Duodenal mucosa (tissue), 2 donors: Measurements from ENCODE around the gene MYO1F.
"Not testable (repeated sequence)": the region's sequence is repeated elsewhere in the genome, so short reads cannot be mapped to it uniquely, and the experiment has no call there.

Experiments
- H3K27ac ChIP-seq: one replicate; pipeline ENCODE4 v1.7.0; 2013; ENCODE audit warnings: low read depth, low read length
- H3K27me3 ChIP-seq, 2 donors: one replicate each; pipeline ENCODE4 v1.7.0; 2013; ENCODE audit warnings: low read length in 2 of 2, control low read depth in 1 of 2; ENCODE audit not compliant: insufficient read depth in 2 of 2, control insufficient read depth in 1 of 2
- H3K36me3 ChIP-seq, 2 donors: one replicate each; pipeline ENCODE4 v1.7.0; 2013; ENCODE audit warnings: low read length in 2 of 2, control low read depth in 1 of 2; ENCODE audit not compliant: insufficient read depth in 2 of 2, control insufficient read depth in 1 of 2
- H3K4me1 ChIP-seq, 2 donors: one replicate each; pipeline ENCODE4 v1.7.0; 2013; ENCODE audit warnings: low read length in 2 of 2, control low read depth in 1 of 2; ENCODE audit not compliant: insufficient read depth in 2 of 2, control insufficient read depth in 1 of 2
- H3K4me3 ChIP-seq, 2 donors: one replicate each; pipeline ENCODE4 v1.7.0; 2013; ENCODE audit warnings: low read length in 2 of 2, low read depth in 1 of 2
- H3K9ac ChIP-seq, 2 donors: one replicate each; pipeline ENCODE4 v1.7.0; 2013; ENCODE audit warnings: low read length in 2 of 2, low read depth in 1 of 2
- H3K9me3 ChIP-seq, 2 donors: one replicate each; pipeline ENCODE4 v1.7.0; 2013; ENCODE audit warnings: low read length in 2 of 2, control low read depth in 1 of 2; ENCODE audit not compliant: control insufficient read depth in 1 of 2

MYO1F gene

DNA sequence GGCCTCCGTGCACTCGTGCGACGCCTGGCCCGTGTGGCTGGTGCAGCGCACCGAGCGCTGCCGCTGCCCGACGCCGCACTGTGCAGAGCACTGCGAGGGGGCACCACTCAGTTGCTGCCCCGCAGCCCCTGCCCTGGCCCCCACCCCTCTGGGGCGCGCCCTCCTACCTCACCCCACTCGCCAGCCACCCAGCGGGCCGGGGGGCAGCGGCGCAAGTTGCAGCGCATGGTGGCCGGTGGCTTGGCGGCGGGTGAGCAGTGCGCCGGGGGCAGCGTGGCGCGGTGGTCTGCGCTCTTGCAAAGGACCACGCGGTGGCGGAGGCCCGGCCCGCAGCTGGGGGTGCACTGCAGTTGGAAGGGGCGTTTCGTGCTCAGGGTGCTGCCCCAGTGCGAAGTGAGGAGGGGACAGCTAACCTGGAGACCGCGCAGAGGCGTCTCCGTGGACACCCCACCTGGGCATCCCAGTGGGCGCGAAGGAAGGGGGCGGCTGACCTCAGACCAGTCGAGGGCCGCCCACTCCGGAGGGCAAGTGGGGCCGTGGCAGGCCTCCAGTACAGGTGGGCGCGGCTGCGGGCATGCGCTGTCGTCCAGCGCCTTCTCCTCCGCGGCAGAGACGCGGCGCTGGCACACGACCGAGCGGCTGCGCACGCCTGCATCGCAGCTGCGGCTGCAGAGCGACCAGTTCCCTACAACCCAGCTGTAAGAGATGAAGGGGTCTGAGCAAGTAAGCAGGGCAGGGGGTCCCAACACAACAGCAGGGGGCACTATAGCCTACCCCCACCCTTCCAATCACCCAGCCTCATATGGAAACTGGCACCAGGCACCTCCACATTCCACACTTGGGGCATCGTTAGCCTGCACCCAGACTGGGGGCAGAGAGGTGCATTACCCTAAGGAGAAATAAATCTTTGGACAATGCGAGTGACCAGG is 8.0 kb upstream of the MYO1F start:
- H3K4me3 ChIP-seq: no peak overlapping the region
- no peaks in the 10 kb centered on the region for H3K36me3 ChIP-seq
- no peak overlapping the region for H3K9ac ChIP-seq
- no peaks in the 10 kb centered on the region for H3K27me3 ChIP-seq
- no peaks in the 10 kb centered on the region for H3K9me3 ChIP-seq
- peaks cover 0 to 4% of the 10 kb centered on the region in 2 donors for H3K4me1 ChIP-seq
- no peak overlapping the region for H3K27ac ChIP-seq

GRCh38 chr19:8580710-8581281 is 3.6 kb upstream of the MYO1F start:
- Histone ChIP-seq H3K36me3 (no peaks in the 10 kb centered on the region), H3K9ac (no peak overlapping the region)

GRCh38 chr19:8578642-8579265 is 1.5 kb upstream of the MYO1F start:
- H3K4me1 ChIP-seq: peaks cover 10 to 23% of the 10 kb centered on the region in 2 donors
- H3K4me3 ChIP-seq: no peak overlapping the region
- peaks cover 0 to 4% of the 10 kb centered on the region in 2 donors for H3K27me3 ChIP-seq
- H3K36me3 ChIP-seq: no peaks in the 10 kb centered on the region
- no peak overlapping the region for H3K9ac ChIP-seq
- no peaks in the 10 kb centered on the region for H3K9me3 ChIP-seq
- no peak overlapping the region for H3K27ac ChIP-seq

More at GRCh38 chr19:8580710-8581281, 3.6 kb upstream of the MYO1F start:
- no peak overlapping the region for H3K4me3 ChIP-seq
- peaks cover 6 to 19% of the 10 kb centered on the region in 2 donors for H3K4me1 ChIP-seq
- peaks cover 0 to 4% of the 10 kb centered on the region in 2 donors for H3K27me3 ChIP-seq
- H3K27ac ChIP-seq: no peak overlapping the region
- no peaks in the 10 kb centered on the region for H3K9me3 ChIP-seq

DNA sequence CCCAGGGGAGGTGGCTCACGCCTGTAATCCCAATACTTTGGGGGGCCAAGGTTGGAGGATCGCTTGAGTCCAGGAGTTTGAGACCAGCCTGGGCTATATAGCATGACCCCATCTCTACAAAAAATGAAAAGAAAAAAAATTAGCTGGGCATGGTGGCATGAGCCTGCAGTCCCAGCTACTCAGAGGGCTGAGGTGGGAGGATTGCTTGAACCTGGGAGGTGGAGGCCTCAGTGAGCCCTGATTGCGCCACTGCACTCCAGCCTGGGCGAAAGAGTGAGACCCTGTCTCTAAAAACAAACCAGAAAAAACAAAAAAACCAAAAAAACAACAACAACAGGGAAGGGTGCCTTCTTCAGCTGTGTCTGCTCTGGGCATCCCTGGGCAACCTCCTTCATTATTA is 499 bp upstream of the MYO1F start:
- no peak overlapping the region for H3K4me3 ChIP-seq
- peaks cover 10 to 23% of the 10 kb centered on the region in 2 donors for H3K4me1 ChIP-seq
- no peak overlapping the region for H3K27ac ChIP-seq

DNA sequence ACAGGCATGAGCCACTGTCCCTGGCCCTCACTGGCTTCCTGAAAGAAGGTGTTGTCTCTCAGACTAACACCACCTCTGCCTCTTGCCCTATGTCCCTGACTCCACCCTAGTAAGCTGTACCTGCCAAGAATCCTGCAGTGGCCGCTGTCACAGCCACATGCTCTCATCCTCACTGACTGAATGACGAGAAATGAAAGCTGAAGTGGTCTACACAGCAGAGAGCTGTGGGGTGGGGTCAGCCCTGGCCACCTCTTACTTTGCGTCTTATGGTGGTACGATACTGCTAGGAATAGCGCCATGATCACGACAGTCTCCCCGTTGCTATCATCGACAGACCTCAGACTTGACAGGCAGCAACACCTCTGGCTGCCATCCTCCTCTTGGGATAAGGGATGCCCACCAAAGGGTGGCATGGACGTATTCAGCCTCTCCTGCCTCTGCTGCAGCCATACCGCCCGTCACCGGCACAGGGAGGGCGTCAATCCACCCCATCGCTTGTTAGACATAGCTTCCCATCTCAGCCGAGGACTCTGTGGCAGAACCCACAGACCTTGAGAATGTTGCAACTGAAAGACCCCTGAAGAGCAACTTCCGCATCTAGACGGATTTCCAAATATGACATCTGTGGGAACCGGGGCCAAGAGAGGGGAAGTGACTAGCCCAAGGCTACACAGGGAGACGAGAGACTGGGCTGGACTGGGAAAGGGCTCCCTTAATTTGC is 809 bp downstream of the MYO1F start:
- Histone ChIP-seq H3K4me1 (peaks cover 10 to 23% of the 10 kb centered on the region in 2 donors), H3K27ac (no peak overlapping the region), H3K9me3 (no peaks in the 10 kb centered on the region), H3K27me3 (peaks cover 0 to 4% of the 10 kb centered on the region in 2 donors), H3K9ac (peak overlapping the region; percentile 59 to 79), H3K36me3 (no peaks in the 10 kb centered on the region), H3K4me3 (peak overlapping the region; percentile 49 to 83)

More for the DNA sequence above, 499 bp upstream of the MYO1F start:
- Histone ChIP-seq H3K27me3 (peaks cover 0 to 4% of the 10 kb centered on the region in 2 donors), H3K9ac (no peak overlapping the region), H3K36me3 (no peaks in the 10 kb centered on the region), H3K9me3 (no peaks in the 10 kb centered on the region)

- H3K27ac ChIP-seq: no peak overlapping the region
- peak overlapping the region; percentile 49 to 83 for H3K4me3 ChIP-seq
- H3K9ac ChIP-seq: peak overlapping the region; percentile 19 to 79
- H3K9me3 ChIP-seq: no peaks in the 10 kb centered on the region
- peaks cover 0 to 4% of the 10 kb centered on the region in 2 donors for H3K27me3 ChIP-seq
- H3K4me1 ChIP-seq: peaks cover 10 to 20% of the 10 kb centered on the region in 2 donors
- H3K36me3 ChIP-seq: no peaks in the 10 kb centered on the region
Observed at GRCh38 chr19:8575467-8575997, 1.7 kb downstream of the MYO1F start.

GRCh38 chr19:8574619-8574922 is 2.7 kb downstream of the MYO1F start:
- H3K4me3 ChIP-seq, H3K36me3 ChIP-seq, H3K27ac ChIP-seq, H3K9me3 ChIP-seq, H3K27me3 ChIP-seq, H3K9ac ChIP-seq: not testable (repeated sequence)
- H3K4me1 ChIP-seq: peaks cover 10 to 24% of the 10 kb centered on the region in 2 donors

DNA sequence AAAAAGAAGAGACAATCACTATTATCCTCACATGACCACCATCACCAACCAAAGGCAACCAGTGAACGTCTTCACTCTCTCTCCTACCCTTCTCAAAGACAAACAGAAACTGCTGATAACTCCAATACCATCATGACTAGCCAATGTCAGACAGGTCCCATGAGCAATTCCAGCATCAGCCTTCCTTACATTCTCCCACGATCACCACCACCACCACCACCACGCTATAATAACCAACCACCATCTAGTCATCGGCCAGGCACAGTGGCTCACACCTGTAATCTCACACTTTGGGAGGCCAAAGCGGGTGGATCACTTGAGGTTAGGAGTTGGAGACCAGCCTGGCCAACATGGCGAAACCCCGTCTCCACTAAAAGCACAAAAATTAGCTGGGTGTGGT is 3.9 kb downstream of the MYO1F start:
- no peaks in the 10 kb centered on the region for H3K9me3 ChIP-seq
- H3K36me3 ChIP-seq: no peaks in the 10 kb centered on the region
- peaks cover 0 to 4% of the 10 kb centered on the region in 2 donors for H3K27me3 ChIP-seq
- H3K4me3 ChIP-seq: peak overlapping the region in 1 of 2 donors; percentile 36
- H3K4me1 ChIP-seq: peaks cover 6 to 22% of the 10 kb centered on the region in 2 donors
- H3K9ac ChIP-seq: no peak overlapping the region
- no peak overlapping the region for H3K27ac ChIP-seq

- Histone ChIP-seq H3K36me3 (no peaks in the 10 kb centered on the region), H3K4me3 (peak overlapping the region; percentile 32 to 40), H3K27me3 (no peaks in the 10 kb centered on the region), H3K9ac (no peak overlapping the region), H3K9me3 (no peaks in the 10 kb centered on the region), H3K27ac (peak overlapping the region; percentile 42), H3K4me1 (peaks cover 6 to 20% of the 10 kb centered on the region in 2 donors)
Observed at GRCh38 chr19:8571006-8571411, 6.2 kb downstream of the MYO1F start.
